HEK293 (cell line): Measurements from ENCODE around the gene KCTD21.

ENCODE experiments used
- CTCF ChIA-PET: fragments of 350-600 bp; formaldehyde crosslinking; extraction: SDS; loops from one replicate; lab custom pipeline; 2021; ENCODE audit warnings: antibody characterized with exemption; lab: Yijun Ruan, JAX
- POLR2A ChIA-PET: fragments of 300-600 bp; formaldehyde crosslinking; extraction: SDS; loops from one replicate; lab custom pipeline; 2020; ENCODE audit warnings: antibody characterized with exemption, inconsistent platforms; lab: Yijun Ruan, JAX
- H3K27ac ChIP-seq: fragments of 200-500 bp; sonication (Bioruptor generic); 2 replicates; pipeline ENCODE4 v1.5.1; 2014; ENCODE audit warnings: low read depth, low read length, control low read depth, inconsistent platforms; ENCODE audit errors: extremely low read depth
- H3K36me3 ChIP-seq, 2 experiments: fragments of 200-500 bp in 1 of 2; sonication (Bioruptor generic) in 1 of 2; 1 replicate in 1 of 2; 2 replicates in 1 of 2; pipeline ENCODE4 v1.5.1; 2014 to 2017; ENCODE audit warnings: inconsistent platforms in 2 of 2, low read length in 2 of 2; ENCODE audit not compliant: control insufficient read depth in 2 of 2, insufficient read depth in 1 of 2
- H3K4me1 ChIP-seq: fragments of 200-500 bp; sonication (Bioruptor generic); 2 replicates; pipeline ENCODE4 v1.5.1; 2014; ENCODE audit warnings: mild to moderate bottlenecking, low read length, inconsistent platforms; ENCODE audit not compliant: control insufficient read depth, insufficient read depth
- H3K4me3 ChIP-seq: 2 replicates; pipeline ENCODE4 v1.5.1; 2011; ENCODE audit warnings: low read depth, mild to moderate bottlenecking, control low read depth, low read length, moderate library complexity
- H3K9me3 ChIP-seq: fragments of 200-500 bp; sonication (Bioruptor generic); 2 replicates; pipeline ENCODE4 v1.5.1; 2014; ENCODE audit warnings: low read depth, low read length, inconsistent platforms; ENCODE audit not compliant: control insufficient read depth, insufficient read depth
- MZF1 ChIP-seq: fragments of 450-650 bp; formaldehyde crosslinking; IDR thresholded peaks from 2 replicates; pipeline ENCODE4 v1.5.1; 2017; ENCODE audit warnings: missing biosample characterization, missing genetic modification characterization, borderline replicate concordance
- OSR2 ChIP-seq: fragments of 450-650 bp; formaldehyde crosslinking; IDR thresholded peaks from 2 replicates; pipeline ENCODE4 v1.5.1; 2016; ENCODE audit warnings: missing biosample characterization, missing genetic modification characterization
- SALL2 ChIP-seq: fragments of 450-650 bp; formaldehyde crosslinking; IDR thresholded peaks from 2 replicates; pipeline ENCODE4 v1.5.0; 2017; ENCODE audit warnings: missing biosample characterization, mild to moderate bottlenecking, missing genetic modification characterization, borderline replicate concordance
- TCF7L2 ChIP-seq: IDR thresholded peaks from 2 replicates; pipeline ENCODE4 v1.6.1; 2011; ENCODE audit warnings: low read depth, mild to moderate bottlenecking, inconsistent platforms, low read length, moderate library complexity, borderline replicate concordance
- YY1 ChIP-seq: fragments of 450-650 bp; formaldehyde crosslinking; IDR thresholded peaks from 2 replicates; pipeline ENCODE4 v1.5.1; 2018; ENCODE audit warnings: missing biosample characterization, missing genetic modification characterization
- YY2 ChIP-seq: fragments of 450-650 bp; formaldehyde crosslinking; IDR thresholded peaks from 2 replicates; pipeline ENCODE4 v1.5.1; 2016; ENCODE audit warnings: missing biosample characterization, missing genetic modification characterization
- ZBTB20 ChIP-seq: fragments of 450-650 bp; formaldehyde crosslinking; IDR thresholded peaks from 2 replicates; pipeline ENCODE4 v1.5.1; 2016; ENCODE audit warnings: missing biosample characterization, missing genetic modification characterization
- ZBTB7A ChIP-seq: fragments of 450-650 bp; formaldehyde crosslinking; IDR thresholded peaks from 2 replicates; pipeline ENCODE4 v1.5.1; 2016; ENCODE audit warnings: low read depth, missing biosample characterization, missing genetic modification characterization
- ZNF169 ChIP-seq: fragments of 450-650 bp; formaldehyde crosslinking; IDR thresholded peaks from 2 replicates; pipeline ENCODE4 v1.5.1; 2016; ENCODE audit warnings: missing biosample characterization, missing genetic modification characterization
- ZNF184 ChIP-seq: fragments of 450-650 bp; IDR thresholded peaks from 2 replicates; pipeline ENCODE4 v1.5.1; 2018; ENCODE audit warnings: missing biosample characterization, mild to moderate bottlenecking, missing genetic modification characterization
- ZNF202 ChIP-seq: fragments of 450-650 bp; formaldehyde crosslinking; IDR thresholded peaks from 2 replicates; pipeline ENCODE4 v1.5.1; 2016; ENCODE audit warnings: missing biosample characterization, missing genetic modification characterization, borderline replicate concordance
- ZNF211 ChIP-seq: fragments of 450-650 bp; formaldehyde crosslinking; IDR thresholded peaks from 2 replicates; pipeline ENCODE4 v1.5.1; 2016; ENCODE audit warnings: low read depth, missing biosample characterization, missing genetic modification characterization
- ZNF311 ChIP-seq: fragments of 450-650 bp; formaldehyde crosslinking; IDR thresholded peaks from 2 replicates; pipeline ENCODE4 v1.5.1; 2017; ENCODE audit warnings: missing biosample characterization, missing genetic modification characterization, borderline replicate concordance
- ZNF350 ChIP-seq: fragments of 450-650 bp; formaldehyde crosslinking; IDR thresholded peaks from 2 replicates; pipeline ENCODE4 v1.5.0; 2017; ENCODE audit warnings: missing biosample characterization, mild to moderate bottlenecking, missing genetic modification characterization
- ZNF404 ChIP-seq: fragments of 450-650 bp; formaldehyde crosslinking; IDR thresholded peaks from 2 replicates; pipeline ENCODE4 v1.5.1; 2017; ENCODE audit warnings: missing biosample characterization, missing genetic modification characterization
- ZNF560 ChIP-seq: fragments of 450-650 bp; formaldehyde crosslinking; IDR thresholded peaks from 2 replicates; pipeline ENCODE4 v1.5.1; 2017; ENCODE audit warnings: missing biosample characterization, missing genetic modification characterization, borderline replicate concordance
- ZNF585B ChIP-seq: fragments of 450-650 bp; formaldehyde crosslinking; IDR thresholded peaks from 2 replicates; pipeline ENCODE4 v1.5.1; 2016; ENCODE audit warnings: missing biosample characterization, missing genetic modification characterization
- ZNF660 ChIP-seq: fragments of 450-650 bp; IDR thresholded peaks from 2 replicates; pipeline ENCODE4 v1.5.1; 2018; ENCODE audit warnings: missing biosample characterization, mild to moderate bottlenecking, missing genetic modification characterization
- ZNF830 ChIP-seq: fragments of 450-650 bp; IDR thresholded peaks from 2 replicates; pipeline ENCODE4 v1.5.0; 2018; ENCODE audit warnings: missing biosample characterization, missing genetic modification characterization, low read depth, mild to moderate bottlenecking, moderate library complexity
- ZXDB ChIP-seq: fragments of 450-650 bp; formaldehyde crosslinking; IDR thresholded peaks from 2 replicates; pipeline ENCODE4 v1.5.1; 2016; ENCODE audit warnings: missing biosample characterization, missing genetic modification characterization
- TF ChIP-seq, protein P1 (sequence below): fragments of 450-650 bp; formaldehyde crosslinking; conservative IDR thresholded peaks from 2 replicates; pipeline ENCODE4 v1.5.1; 2016; ENCODE audit warnings: low read depth, missing biosample characterization, missing genetic modification characterization
- TF ChIP-seq, protein P2 (sequence below): fragments of 450-650 bp; formaldehyde crosslinking; IDR thresholded peaks from 2 replicates; pipeline ENCODE4 v1.5.1; 2016; ENCODE audit warnings: missing biosample characterization, missing genetic modification characterization
- TF ChIP-seq, protein P3 (sequence below): fragments of 450-650 bp; formaldehyde crosslinking; IDR thresholded peaks from 2 replicates; pipeline ENCODE4 v1.5.1; 2016; ENCODE audit warnings: missing biosample characterization, missing genetic modification characterization

KCTD21 gene

DNA sequence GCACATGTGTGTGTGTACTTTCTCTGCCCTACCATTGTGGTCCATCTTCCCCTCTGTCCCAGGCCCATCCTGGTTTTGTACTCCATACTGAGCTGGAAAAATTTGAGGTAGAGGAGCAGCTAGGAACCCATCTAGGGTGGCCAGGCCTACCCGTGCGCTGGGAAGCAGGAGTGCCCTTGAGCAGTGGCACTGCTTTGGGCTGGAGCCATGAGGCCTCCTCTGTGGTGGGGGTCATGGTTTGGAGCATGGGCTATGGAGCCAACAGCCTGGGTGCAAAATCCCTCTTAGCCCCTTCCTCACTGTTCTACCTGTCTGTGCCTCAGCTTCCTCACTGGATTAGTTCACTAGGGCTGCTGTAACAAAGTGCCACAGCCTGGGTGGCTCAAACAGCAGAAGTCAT, 27.1 kb downstream of the KCTD21 start (continued):
- no peak for TF ChIP-seq YY1 (tag by site-specific recombination)
- TF ChIP-seq ZNF184 (tag by site-specific recombination): no peak
- no peak for TF ChIP-seq ZNF211 (tag by site-specific recombination)

DNA sequence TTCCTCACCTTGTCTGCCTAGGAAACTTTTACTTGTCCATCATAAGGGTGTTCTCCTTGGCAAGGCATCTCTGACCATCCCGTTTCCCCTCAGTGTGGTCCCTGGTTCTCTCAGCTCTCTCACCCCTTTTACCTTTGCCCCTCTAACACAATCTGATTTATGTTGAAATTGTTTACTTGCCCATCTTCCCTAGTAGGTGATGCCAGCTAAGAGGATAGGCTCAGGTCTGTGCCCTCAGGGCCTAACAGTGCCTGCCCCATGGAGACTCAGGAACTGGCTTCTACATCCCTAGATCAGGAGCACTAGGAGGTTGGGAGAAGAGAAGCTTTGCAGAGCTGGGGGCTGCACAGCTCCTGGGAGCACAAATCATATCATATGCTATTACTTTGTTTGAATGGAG, 27.9 kb downstream of the KCTD21 start:
- CTCF ChIA-PET: no interaction called here

More for the DNA sequence above, 27.9 kb downstream of the KCTD21 start:
- TF ChIP-seq, protein P1, sequence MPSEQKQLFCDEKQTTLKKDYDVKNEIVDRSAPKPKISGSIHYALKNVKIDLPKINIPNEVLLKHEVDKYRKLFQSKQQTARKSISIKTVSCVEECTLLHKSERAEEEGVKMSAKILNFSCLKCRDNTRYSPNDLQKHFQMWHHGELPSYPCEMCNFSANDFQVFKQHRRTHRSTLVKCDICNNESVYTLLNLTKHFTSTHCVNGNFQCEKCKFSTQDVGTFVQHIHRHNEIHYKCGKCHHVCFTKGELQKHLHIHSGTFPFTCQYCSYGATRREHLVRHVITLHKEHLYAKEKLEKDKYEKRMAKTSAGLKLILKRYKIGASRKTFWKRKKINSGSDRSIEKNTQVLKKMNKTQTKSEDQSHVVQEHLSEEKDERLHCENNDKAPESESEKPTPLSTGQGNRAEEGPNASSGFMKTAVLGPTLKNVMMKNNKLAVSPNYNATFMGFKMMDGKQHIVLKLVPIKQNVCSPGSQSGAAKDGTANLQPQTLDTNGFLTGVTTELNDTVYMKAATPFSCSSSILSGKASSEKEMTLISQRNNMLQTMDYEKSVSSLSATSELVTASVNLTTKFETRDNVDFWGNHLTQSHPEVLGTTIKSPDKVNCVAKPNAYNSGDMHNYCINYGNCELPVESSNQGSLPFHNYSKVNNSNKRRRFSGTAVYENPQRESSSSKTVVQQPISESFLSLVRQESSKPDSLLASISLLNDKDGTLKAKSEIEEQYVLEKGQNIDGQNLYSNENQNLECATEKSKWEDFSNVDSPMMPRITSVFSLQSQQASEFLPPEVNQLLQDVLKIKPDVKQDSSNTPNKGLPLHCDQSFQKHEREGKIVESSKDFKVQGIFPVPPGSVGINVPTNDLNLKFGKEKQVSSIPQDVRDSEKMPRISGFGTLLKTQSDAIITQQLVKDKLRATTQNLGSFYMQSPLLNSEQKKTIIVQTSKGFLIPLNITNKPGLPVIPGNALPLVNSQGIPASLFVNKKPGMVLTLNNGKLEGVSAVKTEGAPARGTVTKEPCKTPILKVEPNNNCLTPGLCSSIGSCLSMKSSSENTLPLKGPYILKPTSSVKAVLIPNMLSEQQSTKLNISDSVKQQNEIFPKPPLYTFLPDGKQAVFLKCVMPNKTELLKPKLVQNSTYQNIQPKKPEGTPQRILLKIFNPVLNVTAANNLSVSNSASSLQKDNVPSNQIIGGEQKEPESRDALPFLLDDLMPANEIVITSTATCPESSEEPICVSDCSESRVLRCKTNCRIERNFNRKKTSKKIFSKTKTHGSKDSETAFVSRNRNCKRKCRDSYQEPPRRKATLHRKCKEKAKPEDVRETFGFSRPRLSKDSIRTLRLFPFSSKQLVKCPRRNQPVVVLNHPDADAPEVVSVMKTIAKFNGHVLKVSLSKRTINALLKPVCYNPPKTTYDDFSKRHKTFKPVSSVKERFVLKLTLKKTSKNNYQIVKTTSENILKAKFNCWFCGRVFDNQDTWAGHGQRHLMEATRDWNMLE (tag by site-specific recombination): no peak
- TF ChIP-seq ZBTB20 (tag by site-specific recombination): no peak
- no peak for TF ChIP-seq ZNF202 (tag by site-specific recombination)
- TF ChIP-seq ZNF830 (tag by site-specific recombination): no peak
- no peak for TF ChIP-seq MZF1 (tag by site-specific recombination)
- TF ChIP-seq, protein P2, sequence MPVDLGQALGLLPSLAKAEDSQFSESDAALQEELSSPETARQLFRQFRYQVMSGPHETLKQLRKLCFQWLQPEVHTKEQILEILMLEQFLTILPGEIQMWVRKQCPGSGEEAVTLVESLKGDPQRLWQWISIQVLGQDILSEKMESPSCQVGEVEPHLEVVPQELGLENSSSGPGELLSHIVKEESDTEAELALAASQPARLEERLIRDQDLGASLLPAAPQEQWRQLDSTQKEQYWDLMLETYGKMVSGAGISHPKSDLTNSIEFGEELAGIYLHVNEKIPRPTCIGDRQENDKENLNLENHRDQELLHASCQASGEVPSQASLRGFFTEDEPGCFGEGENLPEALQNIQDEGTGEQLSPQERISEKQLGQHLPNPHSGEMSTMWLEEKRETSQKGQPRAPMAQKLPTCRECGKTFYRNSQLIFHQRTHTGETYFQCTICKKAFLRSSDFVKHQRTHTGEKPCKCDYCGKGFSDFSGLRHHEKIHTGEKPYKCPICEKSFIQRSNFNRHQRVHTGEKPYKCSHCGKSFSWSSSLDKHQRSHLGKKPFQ (tag by site-specific recombination): no peak
- no peak for TF ChIP-seq TCF7L2
- TF ChIP-seq ZNF169 (tag by site-specific recombination): no peak
- no peak for TF ChIP-seq SALL2 (tag by site-specific recombination)
- TF ChIP-seq OSR2 (tag by site-specific recombination): no peak
- TF ChIP-seq ZNF350 (tag by site-specific recombination): no peak
- TF ChIP-seq ZNF560: no peak
- TF ChIP-seq ZNF585B (tag by site-specific recombination): no peak
- TF ChIP-seq ZBTB7A (tag by site-specific recombination): no peak
- TF ChIP-seq ZXDB (tag by site-specific recombination): no peak
- no peak for TF ChIP-seq YY2
- TF ChIP-seq, protein P3, sequence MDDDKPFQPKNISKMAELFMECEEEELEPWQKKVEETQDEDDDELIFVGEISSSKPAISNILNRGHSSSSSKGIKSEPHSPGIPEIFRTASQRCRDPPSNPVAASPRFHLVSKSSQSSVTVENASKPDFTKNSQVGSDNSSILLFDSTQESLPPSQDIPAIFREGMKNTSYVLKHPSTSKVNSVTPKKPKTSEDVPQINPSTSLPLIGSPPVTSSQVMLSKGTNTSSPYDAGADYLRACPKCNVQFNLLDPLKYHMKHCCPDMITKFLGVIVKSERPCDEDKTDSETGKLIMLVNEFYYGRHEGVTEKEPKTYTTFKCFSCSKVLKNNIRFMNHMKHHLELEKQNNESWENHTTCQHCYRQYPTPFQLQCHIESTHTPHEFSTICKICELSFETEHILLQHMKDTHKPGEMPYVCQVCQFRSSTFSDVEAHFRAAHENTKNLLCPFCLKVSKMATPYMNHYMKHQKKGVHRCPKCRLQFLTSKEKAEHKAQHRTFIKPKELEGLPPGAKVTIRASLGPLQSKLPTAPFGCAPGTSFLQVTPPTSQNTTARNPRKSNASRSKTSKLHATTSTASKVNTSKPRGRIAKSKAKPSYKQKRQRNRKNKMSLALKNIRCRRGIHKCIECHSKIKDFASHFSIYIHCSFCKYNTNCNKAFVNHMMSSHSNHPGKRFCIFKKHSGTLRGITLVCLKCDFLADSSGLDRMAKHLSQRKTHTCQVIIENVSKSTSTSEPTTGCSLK (tag by site-specific recombination): no peak
- TF ChIP-seq ZNF311 (tag by site-specific recombination): no peak
- TF ChIP-seq ZNF660 (tag by site-specific recombination): no peak
- TF ChIP-seq ZNF404 (tag by site-specific recombination): no peak
- Histone ChIP-seq H3K4me1 (no peaks in the 10 kb centered on the region), H3K27ac (no peak overlapping the region), H3K4me3 (no peak overlapping the region), H3K9me3 (no peaks in the 10 kb centered on the region), H3K36me3 (no peaks in the 10 kb centered on the region)
- POLR2A ChIA-PET: no interaction called here
